ENCODE results near the gene RYR2.

RYR2 gene

GRCh38 chr1:237478842-237479241 is 436.9 kb downstream of the RYR2 start:
- no peak for DNase-seq

- no peak for DNase-seq
These were observed 440.8 kb downstream of the RYR2 start for GRCh38 chr1:237482777-237483176.

- no peak for DNase-seq
These were observed 450.4 kb downstream of the RYR2 start for GRCh38 chr1:237492359-237492758.

- no peak for DNase-seq
These were observed 458.6 kb downstream of the RYR2 start for GRCh38 chr1:237500566-237500965.

- DNase-seq, result no peak
These were observed 461.3 kb downstream of the RYR2 start for GRCh38 chr1:237503292-237503691.

GRCh38 chr1:237507005-237507404 is 465.0 kb downstream of the RYR2 start:
- no peak for DNase-seq

GRCh38 chr1:237509748-237510147 is 467.8 kb downstream of the RYR2 start:
- no peak for DNase-seq

GRCh38 chr1:237525102-237525501 is 483.1 kb downstream of the RYR2 start:
- DNase-seq, result no peak

GRCh38 chr1:237527761-237528160 is 485.8 kb downstream of the RYR2 start:
- no peak for DNase-seq

GRCh38 chr1:237528545-237528944 is 486.6 kb downstream of the RYR2 start:
- DNase-seq, result no peak

GRCh38 chr1:237539055-237539454 is 497.1 kb downstream of the RYR2 start:
- DNase-seq, result no peak

GRCh38 chr1:237542525-237543418 is 500.8 kb downstream of the RYR2 start:
- no peak for DNase-seq

GRCh38 chr1:237553078-237553477 is 511.1 kb downstream of the RYR2 start:
- no peak for DNase-seq

GRCh38 chr1:237556911-237557310 is 514.9 kb downstream of the RYR2 start:
- no peak for DNase-seq

GRCh38 chr1:237562242-237562823 is 520.3 kb downstream of the RYR2 start:
- DNase-seq, result no peak

- DNase-seq, result no peak
These were observed 523.3 kb downstream of the RYR2 start for GRCh38 chr1:237565236-237565635.

GRCh38 chr1:237566581-237566980 is 524.6 kb downstream of the RYR2 start:
- no peak for DNase-seq

GRCh38 chr1:237568955-237569354 is 527.0 kb downstream of the RYR2 start:
- DNase-seq, result no peak

GRCh38 chr1:237570530-237570929 is 528.5 kb downstream of the RYR2 start:
- DNase-seq, result no peak

- no peak for DNase-seq
These were observed 532.6 kb downstream of the RYR2 start for GRCh38 chr1:237574536-237574935.

- DNase-seq, result no peak
These were observed 536.6 kb downstream of the RYR2 start for GRCh38 chr1:237578540-237578939.

- DNase-seq, result no peak
These were observed 538.7 kb downstream of the RYR2 start for GRCh38 chr1:237580726-237581125.

- DNase-seq, result no peak
These were observed 541.3 kb downstream of the RYR2 start for GRCh38 chr1:237583270-237583669.

GRCh38 chr1:237583756-237584155 is 541.8 kb downstream of the RYR2 start:
- DNase-seq, result no peak

GRCh38 chr1:237590386-237590785 is 548.4 kb downstream of the RYR2 start:
- no peak for DNase-seq

All from activated T-cell treated with anti-CD3 and anti-CD28 coated beads for 4 hours (primary cell).